Cardiac septum (tissue), 1 donor: ENCODE results near the gene CENPV. TPM values are rescaled to one million over a fixed set of nuclear protein-coding genes. Genes with fewer than 3 reads are reported as not detected.

Source experiments
- total RNA-seq: library from RNA; stranded (reverse); fragmentation: NEBNext Ultra II Directional; extraction: Animal tissue kit (Norgen Biotek cat#: 25700); gene quantifications from one replicate; pipeline ENCODE4 v1.2.1, GENCODE V29; 2021
- donor health status: DM: no; HTN: no; CAD: no.

The CENPV gene
- total RNA-seq, 1 donor from 2014 or later = 2.9 TPM

Other genes with a start within 250 kb of the CENPV start
- 78.1 TPM for gene NCOR1, start 137.9 kb downstream of the CENPV start, total RNA-seq
- 9.9 TPM for gene PIGL, start 136.3 kb downstream of the CENPV start, total RNA-seq
- gene UBB, start 27.6 kb upstream of the CENPV start, total RNA-seq = 1,552 TPM
- 9.1 TPM for gene TRPV2, start 62.1 kb upstream of the CENPV start, total RNA-seq
- gene LRRC75A, start 138.7 kb upstream of the CENPV start, total RNA-seq = 1.4 TPM
- gene ZNF287, start 215.7 kb upstream of the CENPV start, total RNA-seq = 15.5 TPM